ENCODE data around the gene INMT. TPM values are rescaled to one million over a fixed set of nuclear protein-coding genes. Genes with fewer than 3 reads are reported as not detected.

INMT gene
- total and polyA plus RNA-seq, 2 experiments from 2014 or later = 0.79 to 1.1 TPM

DNA sequence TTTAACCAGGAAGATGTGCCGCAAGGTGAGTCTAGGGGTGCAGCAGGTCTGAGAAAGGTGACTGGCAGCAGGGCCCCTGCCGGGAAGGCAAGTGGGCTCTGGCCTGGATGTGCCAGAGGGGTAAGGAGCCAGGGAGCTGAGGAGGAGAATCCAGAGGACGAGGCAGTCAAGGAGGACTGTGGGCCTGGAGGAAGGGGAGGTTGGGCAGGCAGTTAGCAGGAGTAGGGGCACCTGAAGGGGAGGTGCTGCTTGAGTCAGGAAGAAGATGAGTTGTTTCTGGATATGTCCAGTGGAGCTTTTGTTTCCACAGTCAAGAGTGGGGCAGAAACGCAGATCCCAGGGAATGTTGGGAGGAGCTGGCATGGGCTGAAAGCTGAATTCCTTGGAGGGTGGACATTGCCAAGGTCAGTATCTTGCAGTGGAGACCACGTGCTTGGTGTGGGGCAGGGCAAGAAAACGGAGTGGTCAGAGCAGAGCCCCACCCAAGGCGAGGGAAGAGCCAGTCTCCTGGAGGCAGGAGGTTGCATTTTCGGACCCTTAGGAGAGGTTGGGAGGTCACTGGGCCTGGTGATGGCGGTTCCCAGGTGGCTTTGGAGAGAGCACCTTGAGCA is 53.3 kb downstream of the INMT start (continued):
- TF ChIP-seq, protein P1, sequence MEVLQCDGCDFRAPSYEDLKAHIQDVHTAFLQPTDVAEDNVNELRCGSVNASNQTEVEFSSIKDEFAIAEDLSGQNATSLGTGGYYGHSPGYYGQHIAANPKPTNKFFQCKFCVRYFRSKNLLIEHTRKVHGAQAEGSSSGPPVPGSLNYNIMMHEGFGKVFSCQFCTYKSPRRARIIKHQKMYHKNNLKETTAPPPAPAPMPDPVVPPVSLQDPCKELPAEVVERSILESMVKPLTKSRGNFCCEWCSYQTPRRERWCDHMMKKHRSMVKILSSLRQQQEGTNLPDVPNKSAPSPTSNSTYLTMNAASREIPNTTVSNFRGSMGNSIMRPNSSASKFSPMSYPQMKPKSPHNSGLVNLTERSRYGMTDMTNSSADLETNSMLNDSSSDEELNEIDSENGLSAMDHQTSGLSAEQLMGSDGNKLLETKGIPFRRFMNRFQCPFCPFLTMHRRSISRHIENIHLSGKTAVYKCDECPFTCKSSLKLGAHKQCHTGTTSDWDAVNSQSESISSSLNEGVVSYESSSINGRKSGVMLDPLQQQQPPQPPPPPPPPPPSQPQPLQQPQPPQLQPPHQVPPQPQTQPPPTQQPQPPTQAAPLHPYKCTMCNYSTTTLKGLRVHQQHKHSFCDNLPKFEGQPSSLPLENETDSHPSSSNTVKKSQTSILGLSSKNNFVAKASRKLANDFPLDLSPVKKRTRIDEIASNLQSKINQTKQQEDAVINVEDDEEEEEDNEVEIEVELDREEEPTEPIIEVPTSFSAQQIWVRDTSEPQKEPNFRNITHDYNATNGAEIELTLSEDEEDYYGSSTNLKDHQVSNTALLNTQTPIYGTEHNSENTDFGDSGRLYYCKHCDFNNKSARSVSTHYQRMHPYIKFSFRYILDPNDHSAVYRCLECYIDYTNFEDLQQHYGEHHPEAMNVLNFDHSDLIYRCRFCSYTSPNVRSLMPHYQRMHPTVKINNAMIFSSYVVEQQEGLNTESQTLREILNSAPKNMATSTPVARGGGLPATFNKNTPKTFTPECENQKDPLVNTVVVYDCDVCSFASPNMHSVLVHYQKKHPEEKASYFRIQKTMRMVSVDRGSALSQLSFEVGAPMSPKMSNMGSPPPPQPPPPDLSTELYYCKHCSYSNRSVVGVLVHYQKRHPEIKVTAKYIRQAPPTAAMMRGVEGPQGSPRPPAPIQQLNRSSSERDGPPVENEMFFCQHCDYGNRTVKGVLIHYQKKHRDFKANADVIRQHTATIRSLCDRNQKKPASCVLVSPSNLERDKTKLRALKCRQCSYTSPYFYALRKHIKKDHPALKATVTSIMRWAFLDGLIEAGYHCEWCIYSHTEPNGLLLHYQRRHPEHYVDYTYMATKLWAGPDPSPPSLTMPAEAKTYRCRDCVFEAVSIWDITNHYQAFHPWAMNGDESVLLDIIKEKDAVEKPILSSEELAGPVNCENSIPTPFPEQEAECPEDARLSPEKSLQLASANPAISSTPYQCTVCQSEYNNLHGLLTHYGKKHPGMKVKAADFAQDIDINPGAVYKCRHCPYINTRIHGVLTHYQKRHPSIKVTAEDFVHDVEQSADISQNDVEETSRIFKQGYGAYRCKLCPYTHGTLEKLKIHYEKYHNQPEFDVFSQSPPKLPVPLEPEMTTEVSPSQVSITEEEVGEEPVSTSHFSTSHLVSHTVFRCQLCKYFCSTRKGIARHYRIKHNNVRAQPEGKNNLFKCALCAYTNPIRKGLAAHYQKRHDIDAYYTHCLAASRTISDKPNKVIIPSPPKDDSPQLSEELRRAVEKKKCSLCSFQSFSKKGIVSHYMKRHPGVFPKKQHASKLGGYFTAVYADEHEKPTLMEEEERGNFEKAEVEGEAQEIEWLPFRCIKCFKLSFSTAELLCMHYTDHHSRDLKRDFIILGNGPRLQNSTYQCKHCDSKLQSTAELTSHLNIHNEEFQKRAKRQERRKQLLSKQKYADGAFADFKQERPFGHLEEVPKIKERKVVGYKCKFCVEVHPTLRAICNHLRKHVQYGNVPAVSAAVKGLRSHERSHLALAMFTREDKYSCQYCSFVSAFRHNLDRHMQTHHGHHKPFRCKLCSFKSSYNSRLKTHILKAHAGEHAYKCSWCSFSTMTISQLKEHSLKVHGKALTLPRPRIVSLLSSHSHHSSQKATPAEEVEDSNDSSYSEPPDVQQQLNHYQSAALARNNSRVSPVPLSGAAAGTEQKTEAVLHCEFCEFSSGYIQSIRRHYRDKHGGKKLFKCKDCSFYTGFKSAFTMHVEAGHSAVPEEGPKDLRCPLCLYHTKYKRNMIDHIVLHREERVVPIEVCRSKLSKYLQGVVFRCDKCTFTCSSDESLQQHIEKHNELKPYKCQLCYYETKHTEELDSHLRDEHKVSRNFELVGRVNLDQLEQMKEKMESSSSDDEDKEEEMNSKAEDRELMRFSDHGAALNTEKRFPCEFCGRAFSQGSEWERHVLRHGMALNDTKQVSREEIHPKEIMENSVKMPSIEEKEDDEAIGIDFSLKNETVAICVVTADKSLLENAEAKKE (CRISPR knock-in tag; IDR thresholded peaks at IDR 0.05) = no peak
- TF ChIP-seq JUNB (IDR thresholded peaks at IDR 0.05; ENCODE audit: unreplicated experiment) (no peak), ZNF331 (CRISPR knock-in tag; IDR thresholded peaks at IDR 0.05; ENCODE audit: low read depth) (no peak), STAT1 (IDR thresholded peaks at IDR 0.05; ENCODE audit: unreplicated experiment) (no peak)

GRCh38 chr7:30805931-30806330 is 54.0 kb downstream of the INMT start:
- H3K27me3 ChIP-seq (ENCODE audit: insufficient read depth) = no peaks in the 10 kb centered on the region
- no peaks in the 10 kb centered on the region for H3K4me1 ChIP-seq (ENCODE audit: insufficient read depth)
- H3K36me3 Mint-ChIP-seq (ENCODE audit: low read depth) = peaks cover 12% of the 10 kb centered on the region
- no peak overlapping the region for H3K4me3 Mint-ChIP-seq
- H3K36me3 ChIP-seq (ENCODE audit: insufficient read depth) = no peaks in the 10 kb centered on the region
- H3K4me2 ChIP-seq = no peak overlapping the region
- H4K20me1 ChIP-seq (replicated peaks; ENCODE audit: insufficient read depth) = no peaks in the 10 kb centered on the region; the same call in 1 of the 2 replicates
- H3K4me3 ChIP-seq = no peak overlapping the region
- no peak overlapping the region for H3K27ac Mint-ChIP-seq
- H3K27me3 Mint-ChIP-seq (ENCODE audit: insufficient read depth, low read depth, poor library complexity) = peaks cover 1% of the 10 kb centered on the region
- peaks cover 3% of the 10 kb centered on the region; the same call in 2 of the 3 replicates for H3K9me3 Mint-ChIP-seq
- H2AFZ ChIP-seq = no peak overlapping the region
- H3K79me2 ChIP-seq (replicated peaks; ENCODE audit: insufficient read depth) = no peaks in the 10 kb centered on the region
- no peaks in the 10 kb centered on the region for H3K4me1 Mint-ChIP-seq
- ATAC-seq (no peak), DNase-seq (ENCODE audit: low spot score) (no peak)
- H3K9me2 ChIP-seq (ENCODE audit: insufficient read depth) = no peaks in the 10 kb centered on the region
- H3K27ac ChIP-seq (ENCODE audit: low read depth) = no peak overlapping the region
- no peaks in the 10 kb centered on the region for H3F3A ChIP-seq (replicated peaks; ENCODE audit: low read depth)
- TF ChIP-seq REST (IDR thresholded peaks at IDR 0.05; ENCODE audit: unreplicated experiment) = no peak
- no peak for TF ChIP-seq NANOG (IDR thresholded peaks at IDR 0.05; ENCODE audit: borderline replicate concordance)
- TF ChIP-seq STAT1 (IDR thresholded peaks at IDR 0.05; ENCODE audit: unreplicated experiment) = no peak

Data from GM23338 (cell line).